WTC11 (cell line): Measurements from ENCODE around the gene RAPGEF2.

Experiments
- CBFB ChIP-seq: sonication (generic); formaldehyde crosslinking; IDR thresholded peaks from 2 replicates; pipeline ENCODE4 v1.8.1; 2022; ENCODE audit warnings: mild to moderate bottlenecking, low read depth, missing genetic modification reagents
- CTCF ChIP-seq: fragments of 200-600 bp; IDR thresholded peaks from 2 replicates; pipeline ENCODE4 v1.8.0; 2022; ENCODE audit warnings: antibody characterized with exemption
- E2F1 ChIP-seq: sonication (generic); formaldehyde crosslinking; IDR thresholded peaks from 2 replicates; pipeline ENCODE4 v1.8.0; 2022; ENCODE audit warnings: mild to moderate bottlenecking, missing genetic modification reagents
- ESRRA ChIP-seq: sonication (generic); formaldehyde crosslinking; IDR thresholded peaks from 2 replicates; pipeline ENCODE4 v1.8.1; 2022; ENCODE audit warnings: mild to moderate bottlenecking, missing genetic modification reagents, borderline replicate concordance
- FOXK1 ChIP-seq: sonication (generic); formaldehyde crosslinking; IDR thresholded peaks from 2 replicates; pipeline ENCODE4 v1.8.0; 2022; ENCODE audit warnings: mild to moderate bottlenecking, moderate library complexity, missing genetic modification reagents
- FOXP1 ChIP-seq: sonication (generic); formaldehyde crosslinking; IDR thresholded peaks from 2 replicates; pipeline ENCODE4 v1.8.0; 2022; ENCODE audit warnings: missing genetic modification reagents, mild to moderate bottlenecking, moderate library complexity, borderline replicate concordance
- IRF2 ChIP-seq: sonication (generic); formaldehyde crosslinking; IDR thresholded peaks from 2 replicates; pipeline ENCODE4 v1.8.0; 2022; ENCODE audit warnings: low read depth, missing genetic modification reagents, borderline replicate concordance
- JUN ChIP-seq: sonication (generic); formaldehyde crosslinking; IDR thresholded peaks from 2 replicates; pipeline ENCODE4 v1.8.0; 2023; ENCODE audit warnings: mild to moderate bottlenecking, missing genetic modification reagents
- NR3C1 ChIP-seq: sonication (generic); formaldehyde crosslinking; conservative IDR thresholded peaks from 2 replicates; pipeline ENCODE4 v1.8.1; 2023; ENCODE audit warnings: low read depth, mild to moderate bottlenecking, missing genetic modification reagents
- PREB ChIP-seq: sonication (generic); formaldehyde crosslinking; IDR thresholded peaks from 2 replicates; pipeline ENCODE4 v1.8.1; 2022; ENCODE audit warnings: mild to moderate bottlenecking, missing genetic modification reagents, moderate library complexity, borderline replicate concordance
- RELA ChIP-seq: sonication (generic); formaldehyde crosslinking; IDR thresholded peaks from 2 replicates; pipeline ENCODE4 v1.8.1; 2022; ENCODE audit warnings: missing genetic modification reagents, mild to moderate bottlenecking, borderline replicate concordance
- STAT6 ChIP-seq: sonication (generic); formaldehyde crosslinking; conservative IDR thresholded peaks from 2 replicates; pipeline ENCODE4 v1.8.1; 2023; ENCODE audit warnings: mild to moderate bottlenecking, low read depth, missing genetic modification reagents, moderate library complexity
- USF2 ChIP-seq: sonication (generic); formaldehyde crosslinking; IDR thresholded peaks from 2 replicates; pipeline ENCODE4 v1.8.1; 2023; ENCODE audit warnings: mild to moderate bottlenecking, missing genetic modification reagents, moderate library complexity

GRCh38 chr4:159146488-159146887 lies 43.6 kb downstream of the RAPGEF2 start:
- TF ChIP-seq CTCF (no peak), NR3C1 (CRISPR knock-in tag) (no peak), FOXP1 (no peak), JUN (CRISPR knock-in tag) (no peak), RELA (CRISPR knock-in tag) (no peak), IRF2 (CRISPR knock-in tag) (no peak), ESRRA (CRISPR knock-in tag) (no peak), FOXK1 (CRISPR knock-in tag) (no peak), USF2 (CRISPR knock-in tag) (no peak), E2F1 (CRISPR knock-in tag) (no peak), PREB (CRISPR knock-in tag) (no peak), CBFB (CRISPR knock-in tag) (no peak), STAT6 (CRISPR knock-in tag) (no peak)
